Progenitor cell of endocrine pancreas (in vitro differentiated cells): ENCODE data around the gene DDHD1. TPM values are rescaled to one million over a fixed set of nuclear protein-coding genes. Genes with fewer than 3 reads are reported as not detected.

Source experiments
- DNase-seq: peaks from one replicate; pipeline ENCODE4 v3.0.0; 2021; ENCODE audit warnings: low spot score; ENCODE audit not compliant: unreplicated experiment
- H3K27ac Mint-ChIP-seq: 2 replicates; pipeline ENCODE4 v1.8.0; 2021; ENCODE audit warnings: mild to moderate bottlenecking, moderate library complexity, mixed read lengths
- H3K27me3 Mint-ChIP-seq: 2 replicates; pipeline ENCODE4 v1.8.0; 2021; ENCODE audit warnings: mixed read lengths
- H3K36me3 Mint-ChIP-seq: 2 replicates; pipeline ENCODE4 v1.8.0; 2022; ENCODE audit warnings: mixed read lengths; ENCODE audit not compliant: insufficient read depth
- H3K4me1 Mint-ChIP-seq: 2 replicates; pipeline ENCODE4 v1.8.0; 2021; ENCODE audit warnings: low read depth, mixed read lengths
- H3K4me3 Mint-ChIP-seq: 2 replicates; pipeline ENCODE4 v1.8.0; 2021; ENCODE audit warnings: low read depth, mild to moderate bottlenecking, moderate library complexity, mixed read lengths
- H3K9me3 Mint-ChIP-seq: 2 replicates; pipeline ENCODE4 v1.8.0; 2021; ENCODE audit warnings: low read depth, mixed read lengths
- total RNA-seq: library from RNA; stranded (reverse); gene quantifications from 2 replicates; pipeline ENCODE4 v1.2.1, GENCODE V29; 2021
- TF ChIP-seq, protein P1 (sequence below): fragments of 200-600 bp; sonication (generic); IDR thresholded peaks from one replicate; pipeline ENCODE4 v1.5.0; 2021; ENCODE audit warnings: antibody characterized with exemption, mild to moderate bottlenecking; ENCODE audit not compliant: unreplicated experiment

The DDHD1 gene
- total RNA-seq, 1 donor from 2014 or later: 23.0 TPM

DNA sequence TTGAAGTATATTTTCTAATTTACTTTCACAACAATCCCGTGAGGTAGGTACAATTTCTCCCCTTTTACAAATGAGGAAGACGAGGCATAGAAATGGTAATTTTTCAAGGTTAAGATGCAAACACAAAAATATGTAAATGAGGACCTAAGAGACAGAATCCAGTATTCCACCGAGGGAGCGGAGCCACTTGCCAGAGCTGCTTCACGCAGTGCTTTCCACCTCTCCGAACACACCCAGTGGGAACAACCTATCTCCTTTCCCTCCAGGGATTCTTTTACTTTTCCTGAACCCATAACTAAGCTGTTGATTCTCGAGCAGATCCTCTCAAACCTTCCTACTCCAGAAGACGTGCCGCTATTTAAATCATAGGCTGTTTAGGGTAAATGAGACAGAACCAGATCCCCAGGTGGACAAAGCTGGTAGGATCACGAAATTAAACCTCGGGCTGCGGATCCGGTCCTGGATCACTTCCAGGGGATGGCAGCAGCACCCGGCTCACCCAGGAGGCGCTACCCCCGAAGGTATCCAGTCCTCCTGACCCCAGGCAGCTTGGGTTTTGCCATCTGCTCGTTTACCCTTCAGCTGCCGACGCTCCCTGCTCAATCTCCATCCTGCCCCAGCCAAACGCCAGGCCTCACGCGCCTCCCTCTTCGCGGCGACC is 1.5 kb downstream of the DDHD1 start:
- Mint-ChIP-seq H3K4me3 (peak overlapping the region; percentile 93), H3K9me3 (peaks cover 3% of the 10 kb centered on the region), H3K4me1 (peaks cover 14% of the 10 kb centered on the region), H3K36me3 (peaks cover 2% of the 10 kb centered on the region), H3K27ac (peak overlapping the region; percentile 35), H3K27me3 (no peaks in the 10 kb centered on the region)
- TF ChIP-seq, protein P1, sequence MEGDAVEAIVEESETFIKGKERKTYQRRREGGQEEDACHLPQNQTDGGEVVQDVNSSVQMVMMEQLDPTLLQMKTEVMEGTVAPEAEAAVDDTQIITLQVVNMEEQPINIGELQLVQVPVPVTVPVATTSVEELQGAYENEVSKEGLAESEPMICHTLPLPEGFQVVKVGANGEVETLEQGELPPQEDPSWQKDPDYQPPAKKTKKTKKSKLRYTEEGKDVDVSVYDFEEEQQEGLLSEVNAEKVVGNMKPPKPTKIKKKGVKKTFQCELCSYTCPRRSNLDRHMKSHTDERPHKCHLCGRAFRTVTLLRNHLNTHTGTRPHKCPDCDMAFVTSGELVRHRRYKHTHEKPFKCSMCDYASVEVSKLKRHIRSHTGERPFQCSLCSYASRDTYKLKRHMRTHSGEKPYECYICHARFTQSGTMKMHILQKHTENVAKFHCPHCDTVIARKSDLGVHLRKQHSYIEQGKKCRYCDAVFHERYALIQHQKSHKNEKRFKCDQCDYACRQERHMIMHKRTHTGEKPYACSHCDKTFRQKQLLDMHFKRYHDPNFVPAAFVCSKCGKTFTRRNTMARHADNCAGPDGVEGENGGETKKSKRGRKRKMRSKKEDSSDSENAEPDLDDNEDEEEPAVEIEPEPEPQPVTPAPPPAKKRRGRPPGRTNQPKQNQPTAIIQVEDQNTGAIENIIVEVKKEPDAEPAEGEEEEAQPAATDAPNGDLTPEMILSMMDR: peak; percentile 38
- DNase-seq: no peak

DNA sequence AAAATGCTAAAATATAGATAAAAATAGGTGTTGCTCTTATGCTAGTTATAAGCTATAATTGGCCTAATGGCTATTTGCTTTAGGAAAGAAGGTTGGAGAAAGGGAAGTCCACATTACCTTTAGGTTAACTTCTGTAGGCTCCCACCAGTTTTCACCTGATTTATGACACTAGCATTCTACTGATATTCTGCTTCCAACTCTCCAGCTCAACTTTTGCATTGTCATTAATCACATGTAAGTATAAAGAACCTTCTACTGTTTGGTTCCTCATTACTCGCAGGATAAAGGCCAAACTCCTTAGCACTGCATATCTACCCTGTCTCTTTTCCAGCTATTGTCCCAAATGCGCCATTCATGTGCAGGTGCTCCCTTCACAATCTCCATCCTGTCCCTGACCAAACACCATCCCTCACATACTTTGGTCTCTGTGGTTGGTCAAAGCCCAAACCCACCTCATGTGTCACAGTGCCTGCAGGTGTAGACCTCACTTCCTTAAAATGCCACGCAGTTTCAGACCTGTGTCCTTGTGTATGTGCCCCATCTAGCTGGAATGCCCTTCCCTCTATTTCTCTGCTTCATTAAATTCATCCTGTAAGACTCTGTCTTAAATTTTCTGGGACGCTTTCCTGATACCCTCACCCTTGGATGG is 3.3 kb downstream of the DDHD1 start:
- H3K4me1 Mint-ChIP-seq: peaks cover 14% of the 10 kb centered on the region
- peaks cover 2% of the 10 kb centered on the region for H3K36me3 Mint-ChIP-seq
- H3K27ac Mint-ChIP-seq: no peak overlapping the region
- no peak overlapping the region for H3K4me3 Mint-ChIP-seq
- DNase-seq: no peak
- no peaks in the 10 kb centered on the region for H3K27me3 Mint-ChIP-seq
- TF ChIP-seq, protein P1: no peak
- peaks cover 3% of the 10 kb centered on the region for H3K9me3 Mint-ChIP-seq

DNA sequence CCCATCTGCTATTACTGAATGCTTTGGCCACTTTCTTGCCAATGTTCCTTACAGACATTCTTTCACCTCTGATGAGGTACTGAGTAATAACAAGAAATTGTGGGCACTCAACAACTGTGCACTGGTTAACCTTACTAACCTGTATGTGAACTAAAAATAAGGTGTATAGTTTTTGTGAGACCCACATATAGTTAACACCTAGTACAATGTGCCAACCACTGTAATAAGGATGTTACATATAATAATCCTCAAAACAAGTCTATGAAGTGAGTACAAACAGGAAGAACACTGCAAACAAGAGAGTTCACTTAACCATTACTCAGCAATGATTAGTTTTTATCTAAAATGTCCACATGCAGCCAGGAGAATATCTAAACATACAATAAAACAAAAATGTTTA is 4.5 kb downstream of the DDHD1 start:
- DNase-seq: no peak
- Mint-ChIP-seq H3K36me3 (peaks cover 2% of the 10 kb centered on the region), H3K27ac (no peak overlapping the region)

DNA sequence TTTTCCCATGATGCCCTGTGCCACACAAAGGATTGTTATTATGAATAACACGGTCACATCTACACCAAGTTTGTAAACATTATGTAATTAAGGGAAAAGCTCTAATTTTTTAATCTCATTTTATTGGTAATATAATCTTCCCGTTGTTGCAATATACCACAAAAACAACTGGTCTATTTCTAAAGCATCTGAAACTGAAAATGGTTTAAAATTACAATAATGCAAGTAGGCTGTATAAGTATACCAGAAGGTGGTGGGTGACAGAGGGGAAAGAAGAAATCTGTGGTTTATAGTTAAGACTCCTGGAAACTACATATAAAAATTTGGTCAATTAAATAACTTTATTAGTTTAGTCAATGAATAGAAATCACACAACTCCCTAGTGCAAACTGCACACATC is 5.2 kb downstream of the DDHD1 start:
- H3K36me3 Mint-ChIP-seq: peaks cover 2% of the 10 kb centered on the region
- TF ChIP-seq, protein P1: no peak
- DNase-seq: no peak
- peaks cover 8% of the 10 kb centered on the region for H3K9me3 Mint-ChIP-seq
- no peak overlapping the region for H3K27ac Mint-ChIP-seq
- no peak overlapping the region for H3K4me3 Mint-ChIP-seq
- H3K4me1 Mint-ChIP-seq: peaks cover 14% of the 10 kb centered on the region
- H3K27me3 Mint-ChIP-seq: no peaks in the 10 kb centered on the region

More for the DNA sequence above, 4.5 kb downstream of the DDHD1 start:
- TF ChIP-seq, protein P1: no peak
- H3K27me3 Mint-ChIP-seq: no peaks in the 10 kb centered on the region
- peaks cover 3% of the 10 kb centered on the region for H3K9me3 Mint-ChIP-seq
- H3K4me3 Mint-ChIP-seq: no peak overlapping the region
- peaks cover 14% of the 10 kb centered on the region for H3K4me1 Mint-ChIP-seq

DNA sequence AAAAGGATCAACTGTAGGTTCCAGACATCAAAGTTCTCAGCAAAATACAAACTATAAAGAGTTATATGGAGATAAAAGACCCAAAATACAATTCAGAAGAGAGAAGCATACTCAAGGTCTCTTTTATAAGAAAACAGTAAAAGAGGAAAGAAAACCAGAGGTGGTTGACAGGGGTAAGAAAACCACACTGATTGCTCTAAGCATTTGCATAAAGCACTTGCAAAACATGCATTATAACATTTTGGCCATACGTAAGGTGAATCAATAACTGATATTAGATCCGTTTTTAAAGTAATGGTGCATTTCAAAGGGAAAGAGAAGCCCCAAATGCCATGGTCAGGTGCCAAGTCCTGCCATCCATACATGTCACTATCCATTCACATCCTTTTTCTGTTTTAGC is 5.9 kb downstream of the DDHD1 start:
- Mint-ChIP-seq H3K9me3 (peaks cover 11% of the 10 kb centered on the region), H3K4me3 (no peak overlapping the region), H3K36me3 (peaks cover 2% of the 10 kb centered on the region), H3K4me1 (peaks cover 14% of the 10 kb centered on the region), H3K27me3 (no peaks in the 10 kb centered on the region), H3K27ac (no peak overlapping the region)
- TF ChIP-seq, protein P1: no peak
- no peak for DNase-seq
